ENCODE data around the gene KLKB1. TPM values are rescaled to one million over a fixed set of nuclear protein-coding genes. Genes with fewer than 3 reads are reported as not detected.
A peak's percentile ranks its signal among the peaks of the same experiment; 100 is the strongest.
"Not testable (repeated sequence)": the region's sequence is repeated elsewhere in the genome, so short reads cannot be mapped to it uniquely, and the experiment has no call there.

Gene KLKB1
- total RNA-seq, 1 donor from 2014 or later: not detected

GRCh38 chr4:186260117-186260503 lies 32.8 kb downstream of the KLKB1 start:
- Mint-ChIP-seq H3K27ac (no peak overlapping the region), H3K4me3 (no peak overlapping the region), H3K27me3 (ENCODE audit: low read depth) (no peaks in the 10 kb centered on the region), H3K9me3 (no peaks in the 10 kb centered on the region), H3K36me3 (no peaks in the 10 kb centered on the region), H3K4me1 (peaks cover 10% of the 10 kb centered on the region)
- DNase-seq (ENCODE audit: low spot score in 2 of 2, unreplicated experiment in 2 of 2): no peak
- TF ChIP-seq CTCF (IDR thresholded peaks at IDR 0.05; ENCODE audit: unreplicated experiment): no peak

DNA sequence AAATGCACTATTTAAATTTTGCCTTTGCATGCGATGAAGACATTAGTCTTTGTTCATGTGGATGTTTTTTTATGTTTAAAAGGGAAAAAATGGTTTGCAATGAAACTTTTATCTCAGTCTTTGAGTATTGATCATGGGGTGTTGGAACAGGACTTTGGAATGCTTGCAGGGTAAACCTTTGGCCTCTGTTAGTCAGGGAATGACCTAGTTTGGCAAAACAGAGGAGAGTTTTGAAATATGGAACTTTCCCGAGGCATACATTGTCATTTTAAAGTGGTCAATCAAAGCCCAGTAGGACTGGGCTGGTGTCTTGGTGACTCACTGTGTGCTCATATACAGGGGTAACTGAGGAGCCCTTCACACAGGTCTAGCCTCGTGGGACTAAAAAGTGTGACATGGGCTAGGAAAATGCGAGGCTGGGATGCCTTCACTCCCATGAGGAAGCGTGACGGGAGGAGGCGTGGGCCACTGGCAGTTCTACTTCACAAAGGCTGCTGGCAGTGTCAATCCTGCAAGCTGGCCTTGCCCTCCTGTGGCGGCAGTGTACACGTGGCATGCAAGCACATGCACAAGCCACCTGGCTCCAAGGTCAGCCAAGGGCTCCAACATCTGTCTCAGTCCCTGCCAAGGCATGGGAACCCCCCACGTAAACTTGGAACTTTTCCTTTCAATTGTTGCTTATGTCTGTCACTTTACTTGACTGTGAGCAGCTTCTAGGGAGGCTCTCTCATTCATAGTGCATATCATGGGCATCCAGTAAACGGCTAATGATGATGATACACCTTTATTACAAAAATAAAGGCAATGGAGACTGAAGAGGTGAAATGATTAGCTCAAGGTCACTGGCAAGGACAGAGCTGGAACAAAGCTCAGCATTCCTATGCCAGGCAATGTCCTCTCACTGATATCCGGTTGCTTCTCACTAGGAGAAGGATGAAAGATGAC lies 33.5 kb downstream of the KLKB1 start:
- no peak overlapping the region for H3K27ac Mint-ChIP-seq
- H3K36me3 Mint-ChIP-seq: no peaks in the 10 kb centered on the region
- no peaks in the 10 kb centered on the region for H3K27me3 Mint-ChIP-seq (ENCODE audit: low read depth)
- peaks cover 10% of the 10 kb centered on the region for H3K4me1 Mint-ChIP-seq
- no peak overlapping the region for H3K4me3 Mint-ChIP-seq
- TF ChIP-seq CTCF (IDR thresholded peaks at IDR 0.05; ENCODE audit: unreplicated experiment): no peak
- H3K9me3 Mint-ChIP-seq: no peaks in the 10 kb centered on the region
- DNase-seq (ENCODE audit: low spot score in 2 of 2, unreplicated experiment in 2 of 2): no peak

DNA sequence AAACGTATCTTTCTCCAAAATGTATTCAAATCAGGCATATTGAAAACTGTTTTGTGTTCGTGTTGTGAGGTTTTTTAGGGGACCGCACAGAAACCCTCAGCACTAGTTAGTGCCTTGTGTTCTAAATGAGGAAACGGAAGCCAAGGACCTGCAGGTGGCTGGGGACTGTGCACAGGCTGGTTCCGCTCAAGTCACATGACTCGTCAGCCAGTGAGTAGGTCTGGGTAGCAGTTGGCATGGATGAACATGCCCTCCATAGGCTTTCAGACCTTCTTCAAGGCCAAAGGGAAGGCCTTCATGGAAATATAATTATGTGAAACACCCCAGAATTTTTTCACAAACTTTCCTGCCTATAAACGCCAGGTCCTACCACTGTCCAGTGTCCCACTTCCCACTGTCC lies 37.4 kb downstream of the KLKB1 start:
- peaks cover 25% of the 10 kb centered on the region for H3K4me1 Mint-ChIP-seq
- H3K27me3 Mint-ChIP-seq (ENCODE audit: low read depth): peaks cover 7% of the 10 kb centered on the region
- H3K4me3 Mint-ChIP-seq: no peak overlapping the region
- no peak for DNase-seq (ENCODE audit: low spot score in 2 of 2, unreplicated experiment in 2 of 2)
- H3K27ac Mint-ChIP-seq: no peak overlapping the region
- TF ChIP-seq CTCF (IDR thresholded peaks at IDR 0.05; ENCODE audit: unreplicated experiment): no peak
- no peaks in the 10 kb centered on the region for H3K36me3 Mint-ChIP-seq
- H3K9me3 Mint-ChIP-seq: no peaks in the 10 kb centered on the region

DNA sequence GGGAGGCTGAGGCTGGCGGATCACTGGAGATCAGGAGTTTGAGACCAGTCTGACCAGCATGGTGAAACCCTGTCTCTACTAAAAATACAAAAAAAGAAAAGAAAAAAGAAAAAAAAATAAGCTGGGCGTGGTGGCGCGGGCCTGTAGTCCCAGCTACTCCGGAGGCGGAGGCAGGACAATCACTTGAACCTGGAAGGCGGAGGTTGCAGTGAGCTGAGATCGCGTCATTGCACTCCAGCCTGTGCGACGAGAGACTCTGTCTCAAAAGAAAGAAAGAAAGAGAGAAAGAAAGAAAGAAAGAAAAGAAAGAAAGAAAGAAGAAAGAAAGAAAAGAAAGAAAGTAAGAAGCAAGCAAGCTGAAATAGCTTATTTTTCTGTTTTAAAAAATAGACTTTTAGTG lies 37.9 kb downstream of the KLKB1 start:
- not testable (repeated sequence) for H3K36me3 Mint-ChIP-seq; H3K27me3 Mint-ChIP-seq (ENCODE audit: low read depth); DNase-seq (ENCODE audit: low spot score in 2 of 2, unreplicated experiment in 2 of 2); H3K9me3 Mint-ChIP-seq; H3K27ac Mint-ChIP-seq; H3K4me3 Mint-ChIP-seq
- peaks cover 23% of the 10 kb centered on the region for H3K4me1 Mint-ChIP-seq

DNA sequence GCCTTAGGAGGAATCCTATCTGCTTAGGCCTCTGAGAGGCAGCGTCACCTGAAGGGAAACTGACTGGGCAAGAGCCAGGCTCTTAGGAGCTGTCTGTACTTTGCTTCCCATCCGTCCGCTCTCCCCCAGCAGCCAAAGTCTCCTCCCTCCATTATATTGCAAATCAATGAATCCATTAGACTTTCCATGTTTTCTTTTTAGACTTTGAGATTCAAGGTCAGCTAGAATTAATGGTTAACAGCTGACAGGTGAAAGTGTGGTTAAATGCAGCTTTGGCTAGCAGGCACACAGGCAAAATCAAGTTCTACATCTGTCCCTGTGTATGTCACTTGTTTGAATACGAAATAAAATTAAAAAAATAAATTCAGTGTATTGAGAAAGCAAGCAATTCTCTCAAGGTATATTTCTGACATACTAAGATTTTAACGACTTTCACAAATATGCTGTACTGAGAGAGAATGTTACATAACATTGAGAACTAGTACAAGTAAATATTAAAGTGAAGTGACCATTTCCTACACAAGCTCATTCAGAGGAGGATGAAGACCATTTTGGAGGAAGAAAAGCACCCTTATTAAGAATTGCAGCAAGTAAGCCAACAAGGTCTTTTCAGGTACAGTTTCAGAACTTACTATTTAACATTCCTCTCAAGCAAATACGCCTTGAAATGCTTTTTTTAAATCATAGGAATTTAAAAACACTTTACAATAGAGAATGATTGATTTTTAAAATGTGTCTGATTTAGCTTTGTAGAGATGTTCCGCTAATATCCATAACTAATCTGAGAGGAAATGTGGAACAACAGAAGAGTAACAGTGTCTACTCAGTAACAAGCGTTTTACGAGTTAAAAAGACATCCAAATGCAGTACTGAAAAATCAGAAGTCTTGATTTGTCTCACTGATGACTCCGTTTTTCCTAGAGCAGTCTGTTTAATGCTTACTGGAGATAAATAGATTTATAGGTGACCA lies 38.7 kb downstream of the KLKB1 start, which contains the start of gene F11:
TSS of gene F11 (plus strand) at position 507 of the 970 bp plus-strand sequence. CDS start 948 bp downstream, outside the sequence.
- H3K4me3 Mint-ChIP-seq: peak within 1 kb of the TSS; percentile 70
- TF ChIP-seq CTCF (IDR thresholded peaks at IDR 0.05; ENCODE audit: unreplicated experiment): no peak
- H3K27ac Mint-ChIP-seq: peak within 1 kb of the TSS; percentile 77
- H3K4me1 Mint-ChIP-seq: peaks cover 18% of the 10 kb centered on the region
- H3K36me3 Mint-ChIP-seq: no peaks in the 10 kb centered on the region
- H3K9me3 Mint-ChIP-seq: no peaks in the 10 kb centered on the region
- peaks cover 7% of the 10 kb centered on the region for H3K27me3 Mint-ChIP-seq (ENCODE audit: low read depth)
- DNase-seq (ENCODE audit: low spot score in 2 of 2, unreplicated experiment in 2 of 2): no peak

All from mesothelial cell of epicardium (in vitro differentiated cells).